HCT116 (cell line): ENCODE data around the gene PCSK9. TPM values are rescaled to one million over a fixed set of nuclear protein-coding genes. Genes with fewer than 3 reads are reported as not detected.

Source experiments
- ATAC-seq: fragments of 200-7000 bp; cut with Tn5 transposase; 2 replicates; pipeline ENCODE4 v1.9.1; 2020; ENCODE audit warnings: mild to moderate bottlenecking, moderate library complexity
- BruUV-seq: library from RNA; stranded (reverse); fragments of 400-500 nt; replicated peaks from 2 replicates; lab custom pipeline; 2021; lab: Mats Ljungman, UMichigan
- CTCF ChIA-PET: fragments of 300-600 bp; sonication (Branson Sonifier 250); formaldehyde crosslinking; loops from one replicate; lab custom pipeline; 2021; ENCODE audit warnings: antibody characterized with exemption; lab: Charles Lee
- POLR2A ChIA-PET: fragments of 300-600, 350-600 bp; sonication (Branson Sonifier 250); formaldehyde crosslinking; loops from one replicate; lab custom pipeline; 2021; ENCODE audit warnings: antibody characterized with exemption; lab: Charles Lee
- RAD21 ChIA-PET, 2 experiments: fragments of 300-600 bp; sonication (Branson Sonifier 250); formaldehyde crosslinking; loops; one replicate each; lab custom pipeline; 2023; ENCODE audit warnings: low total read pairs in 2 of 2; ENCODE audit not compliant: uncharacterized antibody in 2 of 2, unreplicated experiment in 2 of 2, low non-redundant PET in 1 of 2; lab: Charles Lee
- DNase-seq: peaks from one replicate; pipeline ENCODE4 v3.0.0-alpha.2; 2010; ENCODE audit warnings: low read depth, low spot score
- H2AFZ ChIP-seq: fragments of 200-600 bp; shearing (Covaris generic), sonication (generic); 2 replicates; pipeline ENCODE4 v1.6.1; 2017; ENCODE audit warnings: low read depth, mixed run types, mixed read lengths, antibody characterized with exemption, low read length; ENCODE audit not compliant: poor library complexity, severe bottlenecking
- H3K27ac ChIP-seq: 2 replicates; pipeline ENCODE4 v1.5.1; 2012; ENCODE audit warnings: low read depth, low read length
- H3K27me3 ChIP-seq: fragments of 200-600 bp; sonication (generic); 2 replicates; pipeline ENCODE4 v1.6.1; 2016; ENCODE audit warnings: mixed run types, low read length, mixed read lengths; ENCODE audit not compliant: insufficient read depth
- H3K36me3 ChIP-seq, 2 experiments: fragments of 200-500 bp in 1 of 2; fragments of 200-600 bp in 1 of 2; sonication (Bioruptor generic) in 1 of 2; sonication (generic) in 1 of 2; 2 replicates each; pipeline versions ENCODE4 v1.5.1 to v1.6.1; 2014 to 2016; ENCODE audit warnings: low read length in 2 of 2, inconsistent platforms in 1 of 2, mixed read lengths in 1 of 2, mixed run types in 1 of 2; ENCODE audit not compliant: insufficient read depth in 2 of 2, control insufficient read depth in 1 of 2
- H3K4me1 ChIP-seq, 2 experiments: fragments of 200-600 bp in 1 of 2; sonication (generic) in 1 of 2; 2 replicates each; pipeline versions ENCODE4 v1.5.1 to v1.6.1; 2012 to 2017; ENCODE audit warnings: low read length in 2 of 2, inconsistent platforms in 1 of 2, mild to moderate bottlenecking in 1 of 2, mixed read lengths in 1 of 2, mixed run types in 1 of 2, moderate library complexity in 1 of 2; ENCODE audit not compliant: insufficient read depth in 2 of 2, control insufficient read depth in 1 of 2
- H3K4me2 ChIP-seq: fragments of 200-600 bp; sonication (generic); 2 replicates; pipeline ENCODE4 v1.6.1; 2017; ENCODE audit warnings: mixed run types, low read length, mixed read lengths
- H3K4me3 ChIP-seq, 2 experiments: fragments of 200-600 bp in 1 of 2; sonication (generic) in 1 of 2; replicated peaks in 1 of 2; 2 replicates each; pipeline ENCODE4 v1.5.1; 2011 to 2016; ENCODE audit warnings: low read length in 2 of 2, control low read depth in 1 of 2, low read depth in 1 of 2, mild to moderate bottlenecking in 1 of 2, mixed read lengths in 1 of 2, mixed run types in 1 of 2
- H3K79me2 ChIP-seq: fragments of 200-600 bp; sonication (generic); 2 replicates; pipeline ENCODE4 v1.6.1; 2017; ENCODE audit warnings: mild to moderate bottlenecking, mixed run types, low read length, moderate library complexity, mixed read lengths; ENCODE audit not compliant: insufficient read depth
- H3K9ac ChIP-seq: fragments of 200-600 bp; sonication (generic); 2 replicates; pipeline ENCODE4 v1.6.1; 2016; ENCODE audit warnings: low read length, mixed read lengths
- H3K9me2 ChIP-seq: fragments of 200-600 bp; sonication (generic), shearing (Covaris generic); 2 replicates; pipeline ENCODE4 v1.6.1; 2017; ENCODE audit warnings: mixed run types, mild to moderate bottlenecking, moderate library complexity; ENCODE audit not compliant: insufficient read depth
- H3K9me3 ChIP-seq, 2 experiments: fragments of 200-500 bp in 1 of 2; fragments of 200-600 bp in 1 of 2; sonication (Bioruptor generic) in 1 of 2; sonication (generic) in 1 of 2; 2 replicates each; pipeline ENCODE4 v1.6.1; 2014 to 2017; ENCODE audit warnings: low read length in 2 of 2, mixed read lengths in 2 of 2, inconsistent platforms in 1 of 2, low read depth in 1 of 2, mild to moderate bottlenecking in 1 of 2, mixed run types in 1 of 2, moderate library complexity in 1 of 2; ENCODE audit not compliant: control insufficient read depth in 1 of 2, insufficient read depth in 1 of 2
- H4K20me1 ChIP-seq: fragments of 200-600 bp; sonication (generic), shearing (Covaris generic); 2 replicates; pipeline ENCODE4 v1.6.1; 2017; ENCODE audit warnings: mixed run types, mild to moderate bottlenecking, moderate library complexity; ENCODE audit not compliant: insufficient read depth
- CBX3 ChIP-seq: IDR thresholded peaks from 2 replicates; pipeline ENCODE4 v1.6.1; 2012; ENCODE audit warnings: low read depth
- CEBPB ChIP-seq: IDR thresholded peaks from 2 replicates; pipeline ENCODE4 v1.6.1; 2012; ENCODE audit warnings: low read depth
- FOSL1 ChIP-seq: IDR thresholded peaks from 2 replicates; pipeline ENCODE4 v1.6.1; 2012; ENCODE audit warnings: low read depth
- JUND ChIP-seq: IDR thresholded peaks from 2 replicates; pipeline ENCODE4 v1.6.1; 2012
- MAX ChIP-seq: IDR thresholded peaks from 2 replicates; pipeline ENCODE4 v1.6.1; 2012
- POLR2A ChIP-seq: IDR thresholded peaks from 2 replicates; pipeline ENCODE4 v1.7.0; 2011; ENCODE audit warnings: borderline replicate concordance; ENCODE audit not compliant: insufficient read depth, insufficient read length; ENCODE audit errors: extremely low read depth
- SIN3A ChIP-seq: IDR thresholded peaks from 2 replicates; pipeline ENCODE4 v1.6.1; 2012; ENCODE audit warnings: low read depth
- SRF ChIP-seq: IDR thresholded peaks from 2 replicates; pipeline ENCODE4 v1.6.1; 2012; ENCODE audit warnings: low read depth
- YY1 ChIP-seq: IDR thresholded peaks from 2 replicates; pipeline ENCODE4 v1.6.1; 2011; ENCODE audit warnings: low read length, low read depth, moderate library complexity, mild to moderate bottlenecking; ENCODE audit not compliant: insufficient replicate concordance; ENCODE audit errors: extremely low read depth
- ZFX ChIP-seq: fragments of 450-650 bp; IDR thresholded peaks from 2 replicates; pipeline ENCODE4 v1.6.1; 2017
- intact Hi-C: fragments of 100-400 bp; cut with micrococcal nuclease; formaldehyde crosslinking; loops from 2 replicates; pipeline ENCODE4 v1.10.0; 2022
- total RNA-seq: library from RNA; stranded (reverse); gene quantifications from one replicate; pipeline ENCODE4 v1.2.1, GENCODE V29; 2021; ENCODE audit not compliant: unreplicated experiment
- TF ChIP-seq, protein P1 (sequence below): IDR thresholded peaks from 2 replicates; pipeline ENCODE4 v1.6.1; 2012
- TF ChIP-seq, protein P2 (sequence below), 3 experiments: fragments of 200-600 bp in 1 of 3; sonication (generic) in 1 of 3; IDR thresholded peaks in 2 of 3; conservative IDR thresholded peaks in 1 of 3; 2 replicates each; pipeline ENCODE4 v1.5.1; 2012 to 2017; ENCODE audit warnings: low read depth in 2 of 3, low read length in 2 of 3, antibody characterized with exemption in 1 of 3, borderline replicate concordance in 1 of 3, control low read depth in 1 of 3, mild to moderate bottlenecking in 1 of 3, mixed read lengths in 1 of 3, mixed run types in 1 of 3, moderate library complexity in 1 of 3; ENCODE audit not compliant: insufficient read depth in 1 of 3

The PCSK9 gene
- total RNA-seq, 1 experiment from 2014 or later: 39.6 TPM

DNA sequence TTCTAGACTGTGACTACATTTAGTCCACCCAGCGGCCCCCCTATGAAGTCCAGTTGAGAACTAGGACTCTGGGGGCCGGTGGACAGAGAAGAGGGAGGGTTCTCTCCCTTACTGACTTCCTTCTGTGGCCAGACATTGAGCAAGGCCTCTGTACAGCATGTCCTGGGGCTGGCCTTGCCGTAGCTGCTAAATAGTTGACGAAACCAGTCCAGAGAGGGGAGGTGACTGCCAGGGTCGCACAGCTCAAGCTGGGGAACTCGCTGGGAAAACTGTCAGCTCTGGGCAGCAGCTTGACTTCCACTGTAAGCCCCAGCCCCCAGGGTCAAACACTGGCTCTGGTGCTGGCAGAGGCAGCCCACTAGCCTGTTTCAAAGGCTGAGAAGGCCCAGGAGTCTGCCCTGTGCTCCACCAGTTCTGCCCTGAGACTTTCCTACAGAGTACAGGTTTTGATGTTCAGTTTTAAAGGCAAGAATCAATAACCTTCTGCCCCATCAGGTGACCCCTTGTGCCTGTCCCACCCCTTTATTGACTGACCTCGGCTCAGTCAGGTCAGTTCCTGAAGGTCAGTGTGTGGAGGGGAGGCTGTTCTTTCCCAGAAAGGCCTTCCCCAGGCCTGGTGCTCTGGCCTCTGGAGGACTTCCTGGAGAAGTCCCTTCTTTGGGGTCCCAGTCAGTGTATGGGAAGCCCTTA lies 14.1 kb downstream of the PCSK9 start:
- no TSS peak for BruUV-seq
- TF ChIP-seq POLR2A (no peak), CBX3 (no peak), CEBPB (no peak), SIN3A (no peak), JUND (no peak), MAX (no peak), SRF (no peak)
- TF ChIP-seq, protein P1, sequence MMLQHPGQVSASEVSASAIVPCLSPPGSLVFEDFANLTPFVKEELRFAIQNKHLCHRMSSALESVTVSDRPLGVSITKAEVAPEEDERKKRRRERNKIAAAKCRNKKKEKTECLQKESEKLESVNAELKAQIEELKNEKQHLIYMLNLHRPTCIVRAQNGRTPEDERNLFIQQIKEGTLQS: no peak
- no peaks in the 10 kb centered on the region for H3K79me2 ChIP-seq
- CTCF ChIA-PET: no interaction called here
- H3K9ac ChIP-seq: no peak overlapping the region
- intact Hi-C loops: no loop called here
- H4K20me1 ChIP-seq: no peaks in the 10 kb centered on the region
- ATAC-seq (no peak), DNase-seq (no peak)
- no peak overlapping the region for H2AFZ ChIP-seq
- RAD21 ChIA-PET: no interaction called here
- no peaks in the 10 kb centered on the region for H3K27me3 ChIP-seq
- no peak overlapping the region for H3K4me3 ChIP-seq
- no peak overlapping the region for H3K4me2 ChIP-seq
- H3K9me2 ChIP-seq: no peaks in the 10 kb centered on the region
- H3K9me3 ChIP-seq: no peaks in the 10 kb centered on the region
- POLR2A ChIA-PET: no interaction called here
- H3K36me3 ChIP-seq: peaks cover 3 to 5% of the 10 kb centered on the region in 2 experiments; a peak in 1 of 4 replicates
- no peaks in the 10 kb centered on the region for H3K4me1 ChIP-seq
- H3K27ac ChIP-seq: no peak overlapping the region

GRCh38 chr1:55054396-55054795 lies 15.0 kb downstream of the PCSK9 start:
- no peak overlapping the region for H3K4me3 ChIP-seq
- no TSS peak for BruUV-seq
- ChIA-PET RAD21 (no interaction called here), POLR2A (no interaction called here), CTCF (no interaction called here)
- no peak overlapping the region for H3K27ac ChIP-seq
- no peaks in the 10 kb centered on the region for H3K9me3 ChIP-seq
- ATAC-seq (no peak), DNase-seq (no peak)
- no peak overlapping the region for H3K4me2 ChIP-seq
- H3K9me2 ChIP-seq: no peaks in the 10 kb centered on the region
- no peaks in the 10 kb centered on the region for H3K27me3 ChIP-seq
- no peak overlapping the region for H2AFZ ChIP-seq
- intact Hi-C loops: no loop called here
- no peaks in the 10 kb centered on the region for H3K79me2 ChIP-seq
- no peaks in the 10 kb centered on the region for H4K20me1 ChIP-seq
- TF ChIP-seq SIN3A (no peak), FOSL1 (no peak), JUND (no peak), ZFX (no peak), YY1 (no peak)
- TF ChIP-seq, protein P1: no peak
- TF ChIP-seq, protein P2, sequence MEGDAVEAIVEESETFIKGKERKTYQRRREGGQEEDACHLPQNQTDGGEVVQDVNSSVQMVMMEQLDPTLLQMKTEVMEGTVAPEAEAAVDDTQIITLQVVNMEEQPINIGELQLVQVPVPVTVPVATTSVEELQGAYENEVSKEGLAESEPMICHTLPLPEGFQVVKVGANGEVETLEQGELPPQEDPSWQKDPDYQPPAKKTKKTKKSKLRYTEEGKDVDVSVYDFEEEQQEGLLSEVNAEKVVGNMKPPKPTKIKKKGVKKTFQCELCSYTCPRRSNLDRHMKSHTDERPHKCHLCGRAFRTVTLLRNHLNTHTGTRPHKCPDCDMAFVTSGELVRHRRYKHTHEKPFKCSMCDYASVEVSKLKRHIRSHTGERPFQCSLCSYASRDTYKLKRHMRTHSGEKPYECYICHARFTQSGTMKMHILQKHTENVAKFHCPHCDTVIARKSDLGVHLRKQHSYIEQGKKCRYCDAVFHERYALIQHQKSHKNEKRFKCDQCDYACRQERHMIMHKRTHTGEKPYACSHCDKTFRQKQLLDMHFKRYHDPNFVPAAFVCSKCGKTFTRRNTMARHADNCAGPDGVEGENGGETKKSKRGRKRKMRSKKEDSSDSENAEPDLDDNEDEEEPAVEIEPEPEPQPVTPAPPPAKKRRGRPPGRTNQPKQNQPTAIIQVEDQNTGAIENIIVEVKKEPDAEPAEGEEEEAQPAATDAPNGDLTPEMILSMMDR (IDR thresholded peaks at IDR 0.05 in 2 of 3, conservative IDR thresholded peaks at IDR 0.05 in 1 of 3; ENCODE audit: borderline replicate concordance in 1 of 3, insufficient read depth in 1 of 3, low read depth in 2 of 3, low read length in 2 of 3): no peak
- TF ChIP-seq, all 23 proteins: peak for 0
- Histone ChIP-seq H3K36me3 (peaks cover 0 to 11% of the 10 kb centered on the region in 2 experiments; a peak in 2 of 4 replicates), H3K9ac (no peak overlapping the region), H3K4me1 (no peaks in the 10 kb centered on the region)
